ENCODE measurements around the gene PCDH7. TPM values are rescaled to one million over a fixed set of nuclear protein-coding genes. Genes with fewer than 3 reads are reported as not detected.

PCDH7 gene
- polyA plus RNA-seq, 1 donor from 2014 or later: 12.6 TPM

DNA sequence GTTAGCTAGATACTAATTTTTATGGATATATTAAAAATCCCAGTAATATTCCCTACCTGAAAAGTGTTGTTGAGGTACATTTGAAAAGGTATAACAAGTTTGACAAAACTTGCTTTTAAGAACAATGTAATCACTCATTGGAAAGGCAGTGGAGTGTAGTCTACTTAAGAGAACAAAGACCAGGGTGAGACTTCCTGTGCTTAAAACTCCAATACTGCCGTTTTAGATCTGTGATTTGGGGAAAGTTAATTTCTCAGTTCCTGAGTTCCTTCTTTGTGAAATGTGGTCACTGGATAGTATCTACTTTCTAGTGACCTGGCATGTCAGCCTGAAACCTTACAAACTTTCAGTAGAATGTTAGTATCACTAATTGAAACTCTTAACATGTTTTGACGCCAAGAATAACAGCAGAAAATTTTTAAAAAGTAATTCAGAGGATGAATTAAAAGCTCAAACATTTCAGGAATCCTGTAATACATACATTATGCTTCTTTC, 56.8 kb downstream of the PCDH7 start:
- TF ChIP-seq SMC3 (conservative IDR thresholded peaks at IDR 0.05; ENCODE audit: poor library complexity) (no peak), POLR2AphosphoS5 (IDR thresholded peaks at IDR 0.05) (no peak), RAD21 (conservative IDR thresholded peaks at IDR 0.05) (no peak), EP300 (conservative IDR thresholded peaks at IDR 0.05; ENCODE audit: poor library complexity, severe bottlenecking) (no peak), EZH2 (IDR thresholded peaks at IDR 0.05; ENCODE audit: borderline replicate concordance, insufficient read depth, low read length, poor library complexity, severe bottlenecking) (no peak), MXI1 (conservative IDR thresholded peaks at IDR 0.05; ENCODE audit: poor library complexity, severe bottlenecking) (no peak), TAF1 (IDR thresholded peaks at IDR 0.05; ENCODE audit: low read depth) (no peak)
- TF ChIP-seq, protein P1, sequence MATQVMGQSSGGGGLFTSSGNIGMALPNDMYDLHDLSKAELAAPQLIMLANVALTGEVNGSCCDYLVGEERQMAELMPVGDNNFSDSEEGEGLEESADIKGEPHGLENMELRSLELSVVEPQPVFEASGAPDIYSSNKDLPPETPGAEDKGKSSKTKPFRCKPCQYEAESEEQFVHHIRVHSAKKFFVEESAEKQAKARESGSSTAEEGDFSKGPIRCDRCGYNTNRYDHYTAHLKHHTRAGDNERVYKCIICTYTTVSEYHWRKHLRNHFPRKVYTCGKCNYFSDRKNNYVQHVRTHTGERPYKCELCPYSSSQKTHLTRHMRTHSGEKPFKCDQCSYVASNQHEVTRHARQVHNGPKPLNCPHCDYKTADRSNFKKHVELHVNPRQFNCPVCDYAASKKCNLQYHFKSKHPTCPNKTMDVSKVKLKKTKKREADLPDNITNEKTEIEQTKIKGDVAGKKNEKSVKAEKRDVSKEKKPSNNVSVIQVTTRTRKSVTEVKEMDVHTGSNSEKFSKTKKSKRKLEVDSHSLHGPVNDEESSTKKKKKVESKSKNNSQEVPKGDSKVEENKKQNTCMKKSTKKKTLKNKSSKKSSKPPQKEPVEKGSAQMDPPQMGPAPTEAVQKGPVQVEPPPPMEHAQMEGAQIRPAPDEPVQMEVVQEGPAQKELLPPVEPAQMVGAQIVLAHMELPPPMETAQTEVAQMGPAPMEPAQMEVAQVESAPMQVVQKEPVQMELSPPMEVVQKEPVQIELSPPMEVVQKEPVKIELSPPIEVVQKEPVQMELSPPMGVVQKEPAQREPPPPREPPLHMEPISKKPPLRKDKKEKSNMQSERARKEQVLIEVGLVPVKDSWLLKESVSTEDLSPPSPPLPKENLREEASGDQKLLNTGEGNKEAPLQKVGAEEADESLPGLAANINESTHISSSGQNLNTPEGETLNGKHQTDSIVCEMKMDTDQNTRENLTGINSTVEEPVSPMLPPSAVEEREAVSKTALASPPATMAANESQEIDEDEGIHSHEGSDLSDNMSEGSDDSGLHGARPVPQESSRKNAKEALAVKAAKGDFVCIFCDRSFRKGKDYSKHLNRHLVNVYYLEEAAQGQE (IDR thresholded peaks at IDR 0.05; ENCODE audit: borderline replicate concordance): no peak
- TF ChIP-seq, protein P2, sequence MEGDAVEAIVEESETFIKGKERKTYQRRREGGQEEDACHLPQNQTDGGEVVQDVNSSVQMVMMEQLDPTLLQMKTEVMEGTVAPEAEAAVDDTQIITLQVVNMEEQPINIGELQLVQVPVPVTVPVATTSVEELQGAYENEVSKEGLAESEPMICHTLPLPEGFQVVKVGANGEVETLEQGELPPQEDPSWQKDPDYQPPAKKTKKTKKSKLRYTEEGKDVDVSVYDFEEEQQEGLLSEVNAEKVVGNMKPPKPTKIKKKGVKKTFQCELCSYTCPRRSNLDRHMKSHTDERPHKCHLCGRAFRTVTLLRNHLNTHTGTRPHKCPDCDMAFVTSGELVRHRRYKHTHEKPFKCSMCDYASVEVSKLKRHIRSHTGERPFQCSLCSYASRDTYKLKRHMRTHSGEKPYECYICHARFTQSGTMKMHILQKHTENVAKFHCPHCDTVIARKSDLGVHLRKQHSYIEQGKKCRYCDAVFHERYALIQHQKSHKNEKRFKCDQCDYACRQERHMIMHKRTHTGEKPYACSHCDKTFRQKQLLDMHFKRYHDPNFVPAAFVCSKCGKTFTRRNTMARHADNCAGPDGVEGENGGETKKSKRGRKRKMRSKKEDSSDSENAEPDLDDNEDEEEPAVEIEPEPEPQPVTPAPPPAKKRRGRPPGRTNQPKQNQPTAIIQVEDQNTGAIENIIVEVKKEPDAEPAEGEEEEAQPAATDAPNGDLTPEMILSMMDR (IDR thresholded peaks at IDR 0.05; ENCODE audit: poor library complexity, severe bottlenecking): no peak
- Histone ChIP-seq H3K36me3 (ENCODE audit: insufficient read depth, low read length) (no peaks in the 10 kb centered on the region), H3K9me3 (ENCODE audit: low read length) (no peaks in the 10 kb centered on the region), H3K27me3 (ENCODE audit: insufficient read depth, low read depth, low read length) (no peaks in the 10 kb centered on the region), H3K9me2 (ENCODE audit: insufficient read depth, low read length) (no peaks in the 10 kb centered on the region), H4K20me1 (ENCODE audit: insufficient read depth) (no peaks in the 10 kb centered on the region), H3F3A (ENCODE audit: insufficient read depth, low read length, poor library complexity, severe bottlenecking) (no peaks in the 10 kb centered on the region), H3K4me2 (ENCODE audit: low read length) (no peak overlapping the region), H3K79me2 (replicated peaks; ENCODE audit: insufficient read depth, low read length) (no peaks in the 10 kb centered on the region), H3K4me3 (ENCODE audit: low read length) (no peak overlapping the region), H2AFZ (ENCODE audit: low read depth, low read length) (no peak overlapping the region), H3K9ac (ENCODE audit: low read length) (no peak overlapping the region), H3K27ac (ENCODE audit: low read length) (no peak overlapping the region)
